AG10803 (cell line): ENCODE data around the gene PARVG.

Source experiments
- DNase-seq: peaks from one replicate; pipeline ENCODE4 v3.0.0; 2010; ENCODE audit warnings: low read depth
- H3K4me3 ChIP-seq: 2 replicates; pipeline ENCODE4 v1.5.1; 2011; ENCODE audit warnings: mild to moderate bottlenecking, low read length, control low read depth
- CTCF ChIP-seq: conservative IDR thresholded peaks from 2 replicates; pipeline ENCODE4 v1.5.1; 2011; ENCODE audit warnings: mild to moderate bottlenecking, low read length, control low read depth, inconsistent platforms

The PARVG gene

GRCh38 chr22:44161673-44162072 is 19.1 kb upstream of the PARVG start:
- no peak overlapping the region for H3K4me3 ChIP-seq
- TF ChIP-seq CTCF = no peak
- no peak for DNase-seq

DNA sequence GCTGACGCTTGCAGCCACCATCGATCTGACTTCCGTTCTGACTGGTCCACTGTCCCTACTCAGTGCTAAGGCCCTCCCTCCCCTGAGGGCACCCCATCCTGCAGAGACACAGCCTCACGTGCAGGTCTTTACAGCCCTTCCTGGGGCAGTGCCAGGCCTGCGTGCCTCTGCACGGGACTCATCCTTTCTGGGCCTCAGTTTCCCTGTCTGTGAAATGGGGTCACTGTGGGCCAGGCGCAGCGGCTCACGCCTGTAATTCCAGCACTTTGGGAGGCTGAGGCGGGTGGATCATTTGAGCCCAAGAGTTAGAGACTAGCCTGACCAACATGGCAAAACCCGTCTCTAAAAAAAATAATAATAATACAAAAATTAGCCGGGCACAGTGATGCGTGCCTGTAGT is 17.8 kb upstream of the PARVG start:
- DNase-seq = no peak
- H3K4me3 ChIP-seq = no peak overlapping the region
- no peak for TF ChIP-seq CTCF

- TF ChIP-seq CTCF = no peak
- no peak overlapping the region for H3K4me3 ChIP-seq
- no peak for DNase-seq
These were observed 17.2 kb upstream of the PARVG start for GRCh38 chr22:44163536-44163935.

GRCh38 chr22:44164031-44164430 is 16.7 kb upstream of the PARVG start:
- H3K4me3 ChIP-seq = no peak overlapping the region
- DNase-seq = no peak
- TF ChIP-seq CTCF = no peak

- no peak for DNase-seq
- TF ChIP-seq CTCF = no peak
- no peak overlapping the region for H3K4me3 ChIP-seq
These were observed 15.3 kb upstream of the PARVG start for GRCh38 chr22:44165286-44165874.

DNA sequence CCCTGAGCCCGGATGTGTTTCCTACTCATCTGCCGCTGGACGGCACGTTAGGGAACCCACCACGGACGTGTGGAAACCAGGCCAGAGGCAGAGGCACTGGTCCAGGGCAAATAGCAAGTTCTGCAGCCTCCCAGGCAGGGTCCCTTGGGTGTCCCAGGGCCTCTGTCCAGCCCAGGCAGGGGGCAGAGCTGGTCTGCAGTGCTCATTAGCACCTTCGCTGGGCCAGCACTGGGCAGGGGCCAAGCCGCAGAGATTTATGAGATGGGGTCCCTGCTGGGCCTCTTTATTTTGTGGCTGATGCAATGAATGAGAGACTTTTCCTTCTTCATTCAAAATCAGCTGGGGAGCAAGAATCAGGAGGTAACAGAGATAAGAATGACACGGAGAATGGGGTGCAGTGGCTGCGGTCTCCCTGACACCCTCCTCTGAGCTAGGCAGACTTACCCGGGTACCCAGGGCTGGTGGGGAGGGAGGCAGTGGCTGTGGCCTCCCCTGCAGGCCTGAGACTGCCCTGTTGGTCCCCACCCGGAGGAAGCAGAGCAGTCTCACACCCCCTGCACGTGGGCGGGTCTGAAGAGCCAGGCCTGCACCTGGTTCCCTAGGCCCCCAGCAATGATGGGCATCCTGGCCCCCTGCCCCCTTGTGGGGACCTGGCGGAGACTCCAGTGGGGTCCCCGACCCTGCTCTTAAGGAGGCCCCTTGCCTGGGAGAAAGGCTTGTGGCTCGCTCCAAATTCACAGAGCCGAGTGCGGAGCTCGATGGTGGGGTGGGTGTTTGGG is 14.0 kb upstream of the PARVG start:
- DNase-seq = no peak
- TF ChIP-seq CTCF = no peak
- no peak overlapping the region for H3K4me3 ChIP-seq

DNA sequence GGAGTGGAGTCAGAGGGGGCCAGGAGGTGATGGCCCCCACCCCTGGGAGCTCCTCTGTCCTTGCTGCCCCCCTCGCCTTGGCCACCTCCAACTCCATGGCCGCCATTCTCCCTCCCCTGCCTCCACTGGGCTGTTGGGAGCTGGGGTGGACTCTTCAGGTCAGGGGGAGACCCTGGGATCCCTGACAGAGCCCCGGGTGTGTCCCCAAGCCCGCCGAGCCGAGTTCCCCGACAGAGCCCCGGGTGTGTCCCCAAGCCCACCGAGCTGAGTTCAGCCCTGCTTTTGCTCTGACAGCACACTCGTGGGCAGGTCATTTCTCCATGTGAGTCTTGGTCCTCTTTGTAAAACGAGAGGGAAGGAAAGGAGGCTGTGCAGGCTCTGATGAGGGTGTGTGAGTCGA is 13.2 kb upstream of the PARVG start:
- no peak for DNase-seq
- no peak overlapping the region for H3K4me3 ChIP-seq
- no peak for TF ChIP-seq CTCF
